ENCODE measurements around the gene TAP1. TPM values are rescaled to one million over a fixed set of nuclear protein-coding genes. Genes with fewer than 3 reads are reported as not detected.

Gene TAP1
- total and polyA plus RNA-seq, 2 donors (not counting 3 experiments of a cell fraction or from before 2014, with no cell fraction given), result 15.6 to 25.9 TPM

GRCh38 chr6:32843331-32843978 lies 10.0 kb downstream of the TAP1 start:
- Histone ChIP-seq H3K27me3 (ENCODE audit: control insufficient read depth in 2 of 2, insufficient read depth in 2 of 2, low read length in 2 of 2) (no peaks in the 10 kb centered on the region), H3K4me3 (replicated peaks in 1 of 3; ENCODE audit: insufficient read depth in 1 of 3, low read depth in 1 of 3, low read length in 3 of 3) (peak overlapping the region; percentile 51 to 77 (median 63)), H3K9me1 (replicated peaks; ENCODE audit: control insufficient read depth, extremely low read depth, insufficient read depth, low read length) (no peaks in the 10 kb centered on the region), H2AFZ (ENCODE audit: low read depth, low read length) (peak overlapping the region; percentile 84), H3K4me2 (ENCODE audit: insufficient read depth, low read length) (peak overlapping the region; percentile 73), H3K36me3 (ENCODE audit: control insufficient read depth in 2 of 2, extremely low read depth in 1 of 2, insufficient read depth in 2 of 2, low read length in 2 of 2) (no peaks in the 10 kb centered on the region), H3K27ac (ENCODE audit: insufficient read depth, low read depth, low read length) (peak overlapping the region; percentile 41), H3K9ac (replicated peaks; ENCODE audit: extremely low read depth, insufficient read depth, low read length) (peak overlapping the region; percentile 77), H3K79me2 (ENCODE audit: control insufficient read depth, insufficient read depth, low read length) (no peaks in the 10 kb centered on the region), H3K9me3 (replicated peaks; ENCODE audit: control insufficient read depth, insufficient read depth, low read length) (no peaks in the 10 kb centered on the region), H3K4me1 (ENCODE audit: control insufficient read depth, extremely low read depth, insufficient read depth, low read length) (peaks cover 5% of the 10 kb centered on the region), H4K20me1 (replicated peaks; ENCODE audit: control insufficient read depth, extremely low read depth, insufficient read depth, low read length) (no peaks in the 10 kb centered on the region)
- CTCF ChIA-PET, result interaction anchor here (0.6 to 11.0 kb wide), 3 partner anchors 11 to 141 kb away, joined by 3 to 397 read pairs (median 23); partner anchors contain the start of genes PSMB9 and TAP1
- TF ChIP-seq EZH2 (IDR thresholded peaks at IDR 0.05; ENCODE audit: borderline replicate concordance, low read depth, low read length, severe bottlenecking) (no peak), POLR2A (IDR thresholded peaks at IDR 0.05; ENCODE audit: low read depth, low read length) (no peak), FOS (IDR thresholded peaks at IDR 0.05; ENCODE audit: borderline replicate concordance, insufficient read depth, low read length) (no peak), GATA2 (IDR thresholded peaks at IDR 0.05; ENCODE audit: insufficient read depth, insufficient read length, low read depth, low read length) (no peak), POLR2AphosphoS5 (IDR thresholded peaks at IDR 0.05; ENCODE audit: insufficient read depth, low read depth, low read length) (no peak), CTCF (IDR thresholded peaks at IDR 0.05; ENCODE audit: extremely low read depth in 1 of 2, insufficient read depth in 1 of 2, low read depth in 1 of 2, low read length in 2 of 2) (no peak), MYC (IDR thresholded peaks at IDR 0.05; ENCODE audit: low read depth, low read length) (no peak), JUN (IDR thresholded peaks at IDR 0.05; ENCODE audit: borderline replicate concordance, insufficient read depth, insufficient read length, low read depth) (no peak)
- TF ChIP-seq, protein P1, sequence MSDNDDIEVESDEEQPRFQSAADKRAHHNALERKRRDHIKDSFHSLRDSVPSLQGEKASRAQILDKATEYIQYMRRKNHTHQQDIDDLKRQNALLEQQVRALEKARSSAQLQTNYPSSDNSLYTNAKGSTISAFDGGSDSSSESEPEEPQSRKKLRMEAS (IDR thresholded peaks at IDR 0.05; ENCODE audit: insufficient read depth, insufficient read length), result no peak
- dilution Hi-C loops (cut with MboI; ENCODE audit: extremely low pct_ligation_motif_present, low sequenced_read_pairs), result no loop called here
- DNase-seq (ENCODE audit: low read depth, low spot score) (no peak), FAIRE-seq (no peak)
- intact Hi-C loops (cut with micrococcal nuclease), result loop anchor here (5.0 kb wide), 1 partner anchor 129 kb away; no protein-coding TSS in a partner anchor
- POLR2A ChIA-PET, result interaction anchor here (1.0 kb wide), 1 partner anchor 128 kb away, joined by 3 read pairs; no protein-coding TSS in a partner anchor
- no TSS peak for BruUV-seq (replicated peaks)
